Sciatic nerve (tissue), 2 donors: ENCODE data around the gene SIM1. TPM values are rescaled to one million over a fixed set of nuclear protein-coding genes. Genes with fewer than 3 reads are reported as not detected.

Source experiments
- ATAC-seq: fragments of 200-7000 bp; cut with Tn5 transposase; one replicate; pipeline ENCODE4 v1.9.1; 2020; ENCODE audit warnings: mild to moderate bottlenecking, moderate library complexity
- DNase-seq: peaks from one replicate; pipeline ENCODE4 v3.0.0-alpha.2; 2020; ENCODE audit warnings: low spot score
- intact Hi-C: fragments of 100-400 bp; cut with DNase I; formaldehyde crosslinking; loops from one replicate; pipeline ENCODE4 v1.14.2; 2022
- total RNA-seq: library from RNA; stranded (reverse); fragmentation: NEBNext Ultra II Directional; extraction: Animal tissue kit (Norgen Biotek cat#: 25700); gene quantifications from one replicate; pipeline ENCODE4 v1.2.1, GENCODE V29; 2021
- donor health status: DM: no; HTN: no; CAD: no.
- donor health status: DM: no; HTN: no; CAD: no.

SIM1 gene
- total RNA-seq, 1 donor from 2014 or later = 0.04 TPM

DNA sequence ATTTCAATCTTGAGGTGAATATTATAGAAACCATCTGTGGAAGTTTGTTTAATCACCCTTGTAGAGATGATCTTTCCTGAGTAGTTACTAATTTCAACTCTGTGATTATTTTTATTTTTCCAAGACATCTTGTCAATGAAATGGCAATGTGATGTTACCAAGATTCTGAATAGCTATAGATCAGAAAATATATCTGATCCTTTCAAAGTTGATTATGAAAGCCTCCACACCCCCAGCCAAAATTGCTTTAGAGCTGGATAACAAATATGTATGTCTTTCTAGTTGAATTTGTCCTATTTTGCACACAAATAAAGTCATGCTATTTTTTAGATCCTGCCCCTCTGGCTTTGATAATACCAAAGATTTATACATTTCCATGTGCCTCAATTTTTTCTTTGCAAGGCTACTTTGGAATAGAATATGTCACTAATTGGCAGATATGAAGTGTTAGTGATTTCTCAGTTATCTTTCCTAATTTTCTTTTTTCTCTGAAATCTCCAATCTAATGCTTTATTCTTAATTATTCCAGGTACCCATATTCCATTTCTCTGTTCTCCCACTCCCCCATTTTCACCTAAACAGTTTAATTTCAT lies 5.0 kb downstream of the SIM1 start:
- DNase-seq = no peak
- no peak for ATAC-seq
- intact Hi-C loops = loop anchor here (10.0 kb wide), 1 partner anchor 855 kb away; the partner anchor contains the start of gene PRDM13

DNA sequence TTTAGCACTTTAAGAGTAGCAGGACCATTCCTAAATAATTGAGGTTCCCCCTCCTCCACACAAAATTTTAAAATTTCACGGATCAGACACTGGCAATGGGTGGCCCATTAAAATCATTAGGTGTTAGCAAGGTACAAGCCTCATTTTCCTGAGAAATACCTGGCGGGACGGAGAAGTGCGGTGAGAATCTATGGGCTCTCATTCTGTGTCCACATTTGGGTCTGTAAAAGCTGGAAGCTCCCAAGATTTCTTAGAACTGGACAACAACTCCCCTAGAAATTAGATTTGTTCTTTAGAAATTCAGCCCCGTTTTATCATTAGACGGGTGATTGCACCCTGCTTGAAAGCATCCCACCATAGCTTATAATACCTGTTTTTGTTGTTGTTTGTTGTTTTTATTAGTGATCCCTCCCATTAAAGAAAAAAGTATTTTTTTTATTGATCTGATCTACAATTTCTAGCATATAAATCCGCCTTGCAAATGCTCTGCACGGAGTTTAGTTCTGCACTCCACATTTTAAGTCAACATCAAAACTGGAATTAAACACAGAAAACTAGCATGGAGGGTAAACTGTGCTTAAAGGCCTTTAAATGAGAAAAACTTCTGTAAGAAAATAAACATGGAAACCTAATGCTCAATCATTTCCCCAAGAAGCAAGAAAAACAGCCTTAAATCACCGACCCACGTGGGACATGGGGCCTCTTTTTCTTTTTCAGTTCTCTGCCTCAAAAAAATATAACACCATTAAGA lies 5.7 kb downstream of the SIM1 start:
- no peak for ATAC-seq
- intact Hi-C loops = no loop called here
- no peak for DNase-seq

DNA sequence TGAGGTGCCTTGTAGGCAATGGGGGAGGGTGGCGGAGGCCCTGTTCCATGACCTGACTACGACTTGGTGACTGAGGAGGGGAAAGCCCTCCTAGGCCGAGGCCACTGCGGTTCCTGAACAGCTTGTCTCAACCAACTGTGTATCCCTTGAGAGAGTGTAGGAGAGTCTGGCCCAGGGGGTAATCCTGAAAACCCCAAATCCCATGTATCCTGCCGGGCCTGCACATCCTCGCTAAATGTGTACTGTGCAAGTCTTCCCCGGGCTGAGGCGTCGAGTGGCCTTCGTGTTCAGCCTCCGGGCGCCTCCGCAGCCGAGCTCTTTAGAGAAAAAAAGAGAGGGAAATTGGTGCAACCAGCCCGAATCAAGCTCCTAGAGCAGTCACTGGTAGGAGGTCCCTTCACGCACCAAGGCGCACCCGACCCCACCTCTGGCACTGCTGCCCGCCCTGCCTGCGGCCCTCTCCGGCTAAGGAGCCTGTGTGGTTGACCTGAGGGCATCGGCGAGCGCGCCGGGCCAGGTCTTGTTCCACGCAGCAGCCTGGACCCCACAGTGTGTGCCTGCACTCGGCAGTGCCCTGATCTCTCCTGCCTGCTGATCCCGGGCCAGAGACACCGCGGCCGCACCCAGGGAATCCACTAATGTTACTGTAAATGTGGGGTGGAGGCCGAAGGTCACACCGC lies 7.3 kb downstream of the SIM1 start:
- DNase-seq = no peak
- no peak for ATAC-seq
- intact Hi-C loops = no loop called here

DNA sequence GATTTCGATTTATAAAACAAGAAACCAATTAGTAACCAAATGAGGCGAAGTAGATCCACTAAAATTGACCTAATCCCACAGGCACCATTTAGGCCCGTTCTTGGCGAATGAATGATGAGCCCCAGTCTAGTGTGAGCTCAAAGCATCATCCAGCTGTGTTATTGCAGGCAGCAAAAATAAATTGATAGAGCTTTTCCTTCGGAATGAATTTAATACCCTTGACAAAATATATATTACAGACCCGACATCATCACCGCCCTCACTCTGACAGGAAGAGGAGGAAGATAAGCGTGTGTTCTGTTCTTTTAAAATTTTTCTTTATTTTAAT lies 7.8 kb downstream of the SIM1 start:
- no peak for DNase-seq
- no peak for ATAC-seq
- intact Hi-C loops = no loop called here

DNA sequence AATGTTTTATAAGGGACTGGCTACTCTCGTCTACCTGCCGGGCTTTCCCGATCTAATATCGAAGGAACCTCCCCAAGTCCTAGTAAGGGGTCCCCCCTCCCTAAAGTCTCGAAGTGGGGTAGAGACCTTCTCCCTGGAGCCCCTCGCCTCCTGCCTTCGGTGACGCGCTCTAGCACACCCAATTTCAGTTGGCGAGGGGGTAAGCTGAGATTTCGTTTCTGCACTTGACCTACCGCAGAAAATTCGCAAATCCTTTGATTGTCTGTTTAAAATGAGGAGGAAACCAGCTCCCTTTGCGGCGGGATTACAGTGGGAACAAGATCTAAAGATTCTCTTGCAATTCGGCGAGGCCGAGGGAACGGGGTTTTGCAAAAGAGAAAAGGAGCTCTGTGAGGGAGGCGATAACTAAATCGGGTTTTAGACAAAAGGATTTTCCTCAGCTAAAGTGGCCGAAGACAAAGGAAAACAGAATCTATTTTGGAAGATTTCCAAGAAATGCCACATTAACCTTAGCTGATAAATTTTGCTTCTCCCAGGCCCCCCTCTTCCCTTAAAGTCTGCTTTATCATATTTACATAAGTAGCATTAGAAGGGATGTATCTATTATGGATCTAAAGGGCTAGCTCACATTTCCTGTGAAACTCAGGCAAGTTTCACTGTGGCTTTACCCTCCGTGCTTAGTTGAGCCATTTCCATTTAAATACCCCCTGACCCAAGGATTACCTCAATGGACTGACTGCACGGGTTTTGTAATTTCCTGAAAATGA lies 8.4 kb downstream of the SIM1 start:
- DNase-seq (no peak), ATAC-seq (no peak)
- intact Hi-C loops = no loop called here

DNA sequence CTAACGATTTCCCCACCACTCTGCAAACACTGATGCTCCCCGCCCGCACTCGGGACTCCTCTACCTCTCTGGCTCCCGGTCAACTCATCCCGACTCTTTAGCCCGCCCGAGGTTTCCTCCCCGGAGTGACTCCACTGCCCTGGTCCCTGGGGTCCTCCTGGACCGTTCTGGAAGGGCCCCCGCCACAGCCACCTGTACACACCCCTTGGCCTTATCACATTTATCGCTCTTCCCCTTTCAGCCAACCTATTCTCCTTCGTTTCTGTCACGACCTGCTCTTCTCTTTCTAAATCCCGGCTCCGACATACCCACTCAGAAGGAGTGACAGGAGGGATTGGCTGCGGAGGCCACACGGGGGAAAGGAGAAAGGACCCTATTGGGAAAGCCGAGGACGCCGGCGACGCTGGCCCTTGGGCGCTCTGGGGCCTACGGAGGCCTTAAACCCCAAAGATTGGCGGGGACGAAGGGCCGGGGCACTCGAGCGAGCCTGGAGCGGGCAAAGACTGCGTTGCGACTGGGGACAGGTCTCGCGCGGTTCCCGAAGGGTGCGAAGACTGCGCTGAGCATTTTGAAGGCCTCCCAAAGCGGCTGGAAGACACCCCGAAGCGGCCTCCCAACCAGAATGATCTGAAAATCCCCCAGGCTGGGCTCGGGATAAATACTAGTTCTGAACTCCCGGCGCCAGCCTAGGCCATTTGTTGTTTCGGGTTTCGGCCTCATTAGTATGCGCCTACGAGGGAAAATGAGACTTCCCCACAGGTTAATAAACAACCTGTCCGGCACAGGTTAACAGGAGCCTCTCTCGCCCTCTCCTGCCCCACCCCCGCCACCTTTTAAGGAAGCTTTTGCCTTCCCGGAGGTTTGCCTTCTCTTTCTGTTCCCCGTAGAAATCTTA lies 9.2 kb downstream of the SIM1 start:
- no peak for DNase-seq
- intact Hi-C loops = no loop called here
- ATAC-seq = no peak

DNA sequence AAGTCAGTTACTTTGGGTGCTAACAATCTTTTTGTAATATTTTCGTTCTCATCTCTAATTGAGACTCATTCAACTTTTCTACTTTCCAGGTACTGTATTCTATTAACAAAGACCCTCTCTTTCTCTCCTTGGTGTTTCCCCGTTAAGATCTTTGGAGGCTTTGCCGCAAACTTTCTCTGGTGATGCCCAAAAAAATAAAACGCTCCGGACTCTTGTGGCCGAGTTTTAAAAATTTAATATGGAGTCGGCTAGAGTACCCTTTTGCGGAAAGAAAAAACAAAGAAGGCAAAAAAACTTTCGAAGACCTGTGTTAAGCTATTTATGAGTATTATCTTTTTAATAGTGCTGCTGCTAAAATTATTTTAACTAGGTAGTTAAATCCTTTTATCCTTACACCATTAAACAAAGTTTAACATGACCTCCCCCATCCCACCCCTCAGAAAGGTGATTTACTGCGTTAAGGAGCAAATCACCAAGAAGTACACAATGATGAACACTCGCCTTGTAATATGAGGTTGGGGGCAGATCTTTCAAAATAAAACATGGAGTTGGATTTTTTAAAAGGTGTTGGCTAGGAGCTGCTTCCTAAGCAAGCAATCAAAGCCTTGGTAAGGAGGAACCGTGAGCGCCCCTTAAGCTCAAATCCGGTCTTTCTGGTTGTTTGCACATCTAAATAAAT lies 10.0 kb downstream of the SIM1 start:
- intact Hi-C loops = no loop called here
- DNase-seq (no peak), ATAC-seq (no peak)

DNA sequence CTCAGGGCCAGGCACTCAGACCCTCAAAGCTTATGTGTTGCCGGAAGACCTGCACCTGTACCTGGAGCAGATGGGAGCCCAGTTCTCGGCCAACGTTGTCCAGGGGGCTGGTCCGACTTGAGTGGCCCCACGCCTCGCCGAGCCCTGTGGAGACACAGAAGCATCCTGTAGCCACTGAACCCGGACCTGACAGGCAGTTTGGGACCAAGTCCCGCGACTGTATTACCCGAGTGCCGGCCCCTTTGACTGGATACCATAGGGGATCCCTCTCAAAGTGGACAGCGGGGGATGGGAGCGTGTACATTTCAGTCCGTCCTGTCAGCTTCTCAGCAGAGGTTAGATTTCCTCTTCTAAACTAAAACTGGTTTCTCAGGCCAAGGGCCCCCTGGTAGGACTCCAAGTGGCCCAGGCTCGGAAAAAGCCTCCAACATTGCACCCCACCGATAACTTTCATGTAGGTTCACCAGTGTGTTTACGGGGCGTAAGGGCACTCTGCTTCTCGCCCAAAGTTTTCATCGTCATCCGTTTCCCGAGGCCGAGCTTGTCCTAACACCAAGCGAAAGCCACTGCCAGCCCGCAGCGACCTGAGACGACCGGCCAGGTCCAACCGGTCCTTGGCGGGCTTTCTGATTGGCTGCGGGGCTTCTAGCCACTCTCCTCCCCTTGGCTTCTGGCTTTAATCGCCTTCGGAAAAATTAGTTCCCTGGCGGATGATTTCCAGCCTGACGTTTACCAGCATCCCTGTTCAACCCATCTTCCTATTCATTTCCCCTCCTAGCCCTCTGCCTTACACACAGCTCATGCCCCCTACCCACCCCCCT lies 10.8 kb downstream of the SIM1 start:
- intact Hi-C loops = no loop called here
- ATAC-seq (no peak), DNase-seq (no peak)

DNA sequence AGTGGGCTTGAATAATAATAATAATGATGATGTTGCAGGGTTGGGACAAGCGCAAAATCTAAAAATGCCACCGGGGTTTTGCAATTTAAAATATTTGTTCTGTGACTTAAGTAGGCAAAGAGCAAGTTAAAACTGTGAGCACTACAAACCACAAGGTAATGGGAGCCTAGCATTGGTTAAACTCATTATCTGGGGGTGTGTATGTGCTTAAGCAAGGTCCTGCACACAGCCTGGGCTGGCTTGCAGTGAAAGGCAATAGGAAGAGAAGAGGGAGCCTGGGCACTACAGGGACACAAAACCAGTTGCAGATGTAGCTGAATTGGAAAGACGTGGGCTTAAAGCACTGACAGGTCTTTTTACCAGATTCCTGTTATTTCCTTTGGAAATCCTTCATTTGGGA lies 11.7 kb downstream of the SIM1 start:
- no peak for DNase-seq
- intact Hi-C loops = no loop called here

DNA sequence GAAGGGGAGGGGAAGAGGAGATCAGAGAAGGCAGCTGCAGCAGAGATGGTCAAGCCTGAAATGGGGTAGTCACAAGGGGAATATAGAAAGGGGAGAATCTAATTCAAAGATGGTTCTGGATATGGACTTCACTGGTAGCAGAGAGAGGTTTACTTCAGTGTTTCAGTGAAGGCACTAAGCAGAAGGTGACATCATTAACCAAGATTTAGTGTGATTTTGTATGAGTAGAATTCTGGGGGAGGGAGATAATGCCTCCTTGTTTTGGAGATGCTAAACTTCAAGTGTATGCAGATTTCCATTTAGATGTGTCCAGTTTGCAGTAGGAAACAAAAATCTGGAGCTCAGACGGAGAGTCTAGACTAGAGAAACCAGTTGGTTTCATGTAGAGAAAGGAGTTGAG lies 13.1 kb downstream of the SIM1 start:
- ATAC-seq (no peak), DNase-seq (no peak)
- intact Hi-C loops = no loop called here

More for the DNA sequence above, 11.7 kb downstream of the SIM1 start:
- ATAC-seq = no peak

DNA sequence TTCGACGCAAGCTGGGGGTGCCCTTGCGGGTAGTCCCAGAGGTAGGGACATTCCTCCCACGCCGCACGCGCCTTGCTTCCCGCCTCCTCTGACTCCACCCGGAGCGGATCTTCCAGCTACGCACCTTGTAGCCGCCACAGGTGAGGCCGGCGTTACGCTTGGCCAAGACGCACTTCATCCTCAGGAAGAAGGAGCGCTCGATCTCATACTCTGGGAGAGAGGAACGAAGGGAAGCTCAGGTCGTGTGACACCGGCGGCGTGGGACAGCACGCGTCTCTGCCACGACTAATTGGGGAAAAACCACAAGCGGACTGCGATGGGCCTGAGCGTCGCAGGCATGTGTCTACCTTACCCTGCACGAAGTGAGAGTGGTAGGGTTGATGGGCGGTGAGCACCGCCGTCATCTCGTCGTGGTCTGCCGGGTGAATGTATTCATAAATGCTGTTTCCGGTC lies 15.5 kb downstream of the SIM1 start:
- DNase-seq (no peak), ATAC-seq (no peak)
- intact Hi-C loops = no loop called here

DNA sequence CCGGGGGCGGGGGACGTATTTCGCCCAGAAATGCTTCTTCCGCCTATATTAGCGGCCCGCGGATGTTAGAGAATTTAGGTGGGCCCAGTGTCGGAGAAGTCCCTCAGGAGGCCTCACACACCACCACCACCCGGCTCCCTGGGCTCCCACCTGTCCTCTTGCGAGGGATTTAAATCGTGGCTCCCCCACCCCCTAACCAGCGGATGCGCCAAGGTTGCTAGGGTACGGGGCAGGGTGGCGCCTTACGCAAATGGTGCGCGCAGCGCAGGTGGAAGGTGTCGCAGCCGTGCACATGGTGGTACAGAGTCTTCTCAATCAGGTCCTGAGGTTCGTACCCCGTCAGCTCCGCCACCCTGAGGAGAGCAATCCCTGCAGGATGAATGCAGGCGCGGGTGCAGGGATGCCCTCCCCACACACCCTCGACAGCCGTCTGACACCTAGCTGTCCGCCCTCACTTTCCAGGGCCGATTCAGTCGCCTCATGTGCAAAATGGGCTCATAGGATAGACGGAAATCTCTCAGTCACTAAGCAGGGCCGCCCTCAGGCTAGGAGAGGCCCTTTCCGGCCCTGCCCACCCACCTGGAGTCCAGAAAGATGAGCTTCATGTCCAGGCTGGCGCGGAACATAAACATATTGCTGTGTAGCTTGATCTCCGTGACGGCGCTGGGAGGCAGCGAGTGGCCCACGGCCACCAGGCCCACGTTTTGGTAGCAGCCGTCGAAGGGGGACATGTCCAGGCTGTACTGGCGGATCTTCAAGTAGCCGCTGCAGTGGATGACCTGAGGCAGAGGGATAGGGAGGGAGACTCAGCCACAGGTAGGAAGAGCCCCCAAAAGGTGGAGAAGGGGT lies 16.6 kb downstream of the SIM1 start:
- DNase-seq = no peak
- ATAC-seq = no peak
- intact Hi-C loops = no loop called here

DNA sequence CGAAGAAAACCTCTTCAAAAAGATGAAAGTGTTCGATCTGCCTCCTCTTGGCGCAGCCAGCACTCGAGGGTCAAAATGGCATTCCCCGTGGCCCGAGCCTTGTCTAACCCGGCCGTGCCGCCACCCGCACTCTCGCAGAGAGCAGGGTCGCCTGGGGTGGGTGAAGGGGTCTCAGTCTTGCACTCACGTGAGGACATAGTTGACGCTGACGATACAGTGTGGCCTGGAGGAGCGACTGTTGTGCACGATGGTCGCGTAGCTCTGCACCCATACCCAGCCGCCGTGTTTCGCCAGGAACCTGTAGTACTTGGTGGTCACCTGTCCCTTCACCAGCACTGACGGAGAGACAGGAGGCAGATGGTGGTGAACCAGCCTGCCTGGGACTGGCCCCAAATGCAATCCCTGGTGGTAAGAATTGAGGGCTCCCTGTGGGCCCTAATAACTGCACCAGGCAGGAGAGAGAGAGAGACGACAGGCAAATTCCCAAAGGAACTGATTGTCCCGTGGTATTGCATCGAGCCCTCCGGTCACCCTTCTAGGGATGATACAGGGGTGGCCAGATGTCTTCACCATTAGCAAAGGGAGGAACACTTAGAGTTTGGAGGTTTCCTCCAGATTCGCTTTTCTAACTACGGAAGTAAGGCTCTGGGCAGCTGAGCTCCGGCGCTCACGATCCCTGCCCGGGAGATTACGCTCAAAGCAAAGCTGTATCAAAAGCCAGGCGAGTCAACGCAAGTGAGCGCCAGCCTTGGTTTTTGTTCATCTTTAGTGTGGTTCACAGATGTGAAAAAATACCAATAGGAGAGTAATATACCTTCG lies 17.4 kb downstream of the SIM1 start:
- DNase-seq (no peak), ATAC-seq (peak; percentile 33)
- intact Hi-C loops = no loop called here

DNA sequence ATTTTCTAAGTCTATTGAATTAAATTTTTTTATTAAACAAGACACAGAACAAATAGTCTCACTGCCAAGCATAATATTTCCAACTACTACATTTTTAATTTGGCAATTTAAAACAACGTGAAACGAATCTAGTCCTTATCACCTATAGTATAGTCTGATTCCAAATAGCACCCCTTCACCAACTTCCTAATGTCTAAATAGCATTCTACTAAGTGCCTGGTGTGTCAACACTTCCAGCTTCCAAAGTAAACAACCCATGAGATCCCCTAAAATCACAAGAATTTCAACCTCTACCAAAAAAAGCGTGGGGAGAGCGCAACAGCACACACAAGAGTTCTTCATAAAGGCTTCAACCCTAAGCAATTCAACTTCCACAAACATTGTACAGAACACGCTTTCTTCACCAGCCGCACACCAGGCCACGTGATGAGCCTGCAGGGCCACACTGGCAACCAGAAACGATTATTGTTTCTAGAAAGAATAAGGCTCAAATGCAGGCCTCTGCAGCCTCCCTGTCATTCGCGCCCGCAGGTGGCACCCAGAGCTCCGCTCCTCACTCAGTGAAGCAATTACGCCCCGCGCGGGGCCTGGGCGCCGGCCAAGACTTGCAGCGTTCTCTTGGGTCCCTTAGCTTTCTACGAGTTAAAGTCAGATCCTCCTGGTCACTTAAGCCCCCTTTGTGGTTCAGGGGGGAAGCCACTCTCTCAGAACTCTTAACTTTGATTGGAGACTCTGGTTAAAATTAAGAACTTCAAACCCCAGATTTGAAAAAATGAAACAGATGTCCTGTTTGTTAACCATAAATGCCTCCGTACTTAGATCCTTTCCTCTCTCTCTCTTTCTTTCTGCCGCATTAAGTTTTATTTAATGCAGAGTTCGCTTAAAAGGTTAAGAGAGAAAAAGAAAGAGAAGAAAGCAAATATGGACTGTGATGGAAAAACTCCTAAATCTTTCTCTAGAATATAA lies 18.3 kb downstream of the SIM1 start:
- intact Hi-C loops = no loop called here
- ATAC-seq (no peak), DNase-seq (no peak)

DNA sequence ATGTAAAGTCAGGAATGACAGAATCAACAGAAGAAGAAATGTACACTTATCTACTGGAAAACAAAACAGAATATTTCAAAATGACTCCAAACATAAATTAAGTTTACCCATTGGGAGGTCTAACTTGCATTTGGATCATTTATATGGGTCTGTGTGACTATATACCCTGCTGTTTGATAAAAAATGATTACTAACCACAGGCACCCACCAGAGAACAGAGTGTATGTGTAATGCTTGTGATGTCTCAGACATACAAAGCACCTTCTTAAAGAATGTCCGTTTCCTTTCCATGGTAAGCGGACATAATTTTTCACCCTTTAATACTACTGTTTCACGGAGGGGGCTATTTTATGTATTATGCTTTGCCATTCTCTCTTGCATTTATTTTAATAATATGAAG lies 19.2 kb downstream of the SIM1 start:
- intact Hi-C loops = no loop called here
- ATAC-seq (no peak), DNase-seq (no peak)
